Glutamatergic neuron (in vitro differentiated cells): Measurements from ENCODE around the gene EYS. TPM values are rescaled to one million over a fixed set of nuclear protein-coding genes. Genes with fewer than 3 reads are reported as not detected.
"Not testable (repeated sequence)": the region's sequence is repeated elsewhere in the genome, so short reads cannot be mapped to it uniquely, and the experiment has no call there.

Source experiments
- DNase-seq: peaks from one replicate; pipeline ENCODE4 v3.0.0; 2022
- H3K27ac Mint-ChIP-seq: one replicate; pipeline ENCODE4 v1.8.0; 2020; ENCODE audit warnings: mild to moderate bottlenecking, mixed read lengths, inconsistent platforms; ENCODE audit not compliant: unreplicated experiment
- H3K27me3 Mint-ChIP-seq: one replicate; pipeline ENCODE4 v1.8.0; 2020; ENCODE audit warnings: mild to moderate bottlenecking, moderate library complexity, mixed read lengths, inconsistent platforms; ENCODE audit not compliant: unreplicated experiment
- H3K36me3 Mint-ChIP-seq: one replicate; pipeline ENCODE4 v1.8.0; 2020; ENCODE audit warnings: mild to moderate bottlenecking, mixed read lengths, inconsistent platforms; ENCODE audit not compliant: unreplicated experiment
- H3K4me1 Mint-ChIP-seq: one replicate; pipeline ENCODE4 v1.8.0; 2020; ENCODE audit warnings: mild to moderate bottlenecking, low read depth, mixed read lengths, inconsistent platforms; ENCODE audit not compliant: unreplicated experiment
- H3K4me3 Mint-ChIP-seq: one replicate; pipeline ENCODE4 v1.8.0; 2020; ENCODE audit warnings: mild to moderate bottlenecking, mixed read lengths, inconsistent platforms; ENCODE audit not compliant: unreplicated experiment
- H3K9me3 Mint-ChIP-seq: one replicate; pipeline ENCODE4 v1.8.0; 2020; ENCODE audit warnings: mild to moderate bottlenecking, moderate library complexity, mixed read lengths, inconsistent platforms; ENCODE audit not compliant: unreplicated experiment
- CTCF ChIP-seq: fragments of 200-600 bp; sonication (generic); IDR thresholded peaks from one replicate; pipeline ENCODE4 v1.5.0; 2021; ENCODE audit not compliant: partially characterized antibody, unreplicated experiment
- total RNA-seq: library from RNA; stranded (reverse); fragmentation: NEBNext Ultra II Directional; extraction: Animal tissue kit (Norgen Biotek cat#: 25700); gene quantifications from one replicate; pipeline ENCODE4 v1.2.1, GENCODE V29; 2021; ENCODE audit not compliant: unreplicated experiment

EYS gene
- total RNA-seq, 1 donor from 2014 or later = 13.2 TPM

DNA sequence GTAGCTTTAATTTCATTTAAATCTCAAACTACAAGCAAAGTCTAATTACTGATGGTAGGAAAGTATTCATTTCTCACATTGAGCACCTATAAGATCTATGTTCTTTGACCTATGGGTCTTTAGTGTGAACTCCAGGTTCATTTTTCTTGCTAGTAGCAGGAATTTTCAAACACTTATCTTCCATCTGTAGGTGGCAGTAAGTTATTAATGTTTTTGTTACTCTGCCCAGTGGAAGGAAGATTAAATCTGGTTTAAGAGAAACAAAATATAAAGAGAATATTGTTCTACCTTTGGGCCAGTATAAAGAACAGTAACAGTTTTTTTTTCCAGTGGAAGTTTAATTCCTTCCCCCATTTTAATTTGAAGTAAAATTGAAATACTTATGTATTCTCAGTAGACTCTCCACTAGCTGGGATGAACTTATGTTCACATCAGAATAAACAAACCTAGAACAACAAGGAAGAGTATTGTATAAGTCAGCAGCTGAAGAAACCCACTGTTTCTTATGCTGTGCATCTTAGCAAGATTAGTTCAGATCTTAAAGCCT lies 1743.2 kb downstream of the EYS start:
- TF ChIP-seq CTCF = no peak
- Mint-ChIP-seq H3K9me3 (no peaks in the 10 kb centered on the region), H3K27ac (no peak overlapping the region), H3K36me3 (no peaks in the 10 kb centered on the region), H3K27me3 (no peaks in the 10 kb centered on the region), H3K4me3 (no peak overlapping the region), H3K4me1 (no peaks in the 10 kb centered on the region)
- no peak for DNase-seq

- not testable (repeated sequence) for DNase-seq, H3K4me3 Mint-ChIP-seq, H3K9me3 Mint-ChIP-seq, H3K4me1 Mint-ChIP-seq, H3K27ac Mint-ChIP-seq, H3K27me3 Mint-ChIP-seq, H3K36me3 Mint-ChIP-seq
Observed at GRCh38 chr6:63953336-63954021, 1753.5 kb downstream of the EYS start.

DNA sequence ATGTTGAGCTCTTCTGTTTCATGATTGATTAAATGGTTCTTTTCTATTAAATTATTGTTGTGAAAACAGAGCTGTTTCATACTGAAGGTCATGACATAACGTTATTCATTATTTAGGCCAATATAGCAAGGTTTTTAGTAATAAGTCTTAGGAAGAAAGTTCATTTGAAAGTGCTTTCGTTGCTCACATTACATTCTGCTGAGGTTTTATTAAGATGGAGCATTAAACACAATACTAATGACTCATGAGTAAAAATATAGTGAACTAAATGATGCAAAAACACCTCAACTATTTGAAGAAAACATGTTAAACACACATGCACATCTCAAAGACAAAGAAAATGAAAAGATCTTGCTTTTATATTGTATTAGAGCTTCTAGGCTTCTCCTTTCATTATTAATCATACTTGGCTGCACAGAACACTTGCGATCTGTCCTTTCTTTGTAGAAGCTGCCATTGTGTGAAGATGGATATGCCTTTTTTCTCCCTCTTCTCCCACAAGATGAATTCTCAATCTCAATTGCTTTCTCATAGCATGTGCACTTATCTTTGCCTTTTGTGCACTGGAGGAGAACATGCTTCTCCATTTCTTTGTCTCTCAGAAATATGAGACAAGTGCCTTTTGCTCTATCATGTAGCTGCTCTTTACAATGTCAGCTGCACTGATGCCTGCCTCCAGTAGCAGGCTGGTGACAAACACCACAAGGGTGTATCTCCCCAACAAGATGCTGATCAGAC lies 1759.1 kb downstream of the EYS start:
- no peaks in the 10 kb centered on the region for H3K27me3 Mint-ChIP-seq
- TF ChIP-seq CTCF = no peak
- no peaks in the 10 kb centered on the region for H3K9me3 Mint-ChIP-seq
- no peak for DNase-seq
- peak overlapping the region; percentile 5 for H3K27ac Mint-ChIP-seq
- peaks cover 6% of the 10 kb centered on the region for H3K4me1 Mint-ChIP-seq
- no peaks in the 10 kb centered on the region for H3K36me3 Mint-ChIP-seq
- no peak overlapping the region for H3K4me3 Mint-ChIP-seq

DNA sequence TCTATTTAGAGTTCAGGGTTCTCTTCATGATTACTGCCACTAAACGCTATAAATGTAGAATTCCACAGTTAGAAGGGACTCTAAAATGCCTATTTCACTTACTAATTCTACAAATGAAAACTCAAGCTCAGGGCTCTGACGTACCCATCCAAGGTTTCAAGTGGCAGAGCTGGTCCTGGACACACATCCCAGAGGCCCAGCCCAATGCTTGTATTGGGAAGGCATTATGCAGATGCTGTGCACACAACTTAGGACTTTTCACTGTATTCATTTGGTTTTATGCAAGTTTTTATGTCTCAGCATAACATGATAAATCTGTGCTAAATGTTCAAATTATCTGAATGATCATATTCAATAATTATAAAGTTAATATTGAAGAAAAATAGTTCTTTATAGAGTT lies 1761.0 kb downstream of the EYS start:
- Mint-ChIP-seq H3K4me1 (peaks cover 6% of the 10 kb centered on the region), H3K4me3 (no peak overlapping the region), H3K27me3 (no peaks in the 10 kb centered on the region), H3K27ac (no peak overlapping the region), H3K36me3 (no peaks in the 10 kb centered on the region), H3K9me3 (no peaks in the 10 kb centered on the region)
- no peak for TF ChIP-seq CTCF
- no peak for DNase-seq

GRCh38 chr6:63943826-63944225 lies 1763.2 kb downstream of the EYS start:
- TF ChIP-seq CTCF = no peak
- H3K9me3 Mint-ChIP-seq = no peaks in the 10 kb centered on the region
- no peak for DNase-seq
- peaks cover 6% of the 10 kb centered on the region for H3K4me1 Mint-ChIP-seq
- no peaks in the 10 kb centered on the region for H3K36me3 Mint-ChIP-seq
- H3K4me3 Mint-ChIP-seq = no peak overlapping the region
- no peaks in the 10 kb centered on the region for H3K27me3 Mint-ChIP-seq
- H3K27ac Mint-ChIP-seq = no peak overlapping the region
